Uterus (tissue), 4 donors: ENCODE data around the gene ABL1. TPM values are rescaled to one million over a fixed set of nuclear protein-coding genes. Genes with fewer than 3 reads are reported as not detected.

Source experiments
- DNase-seq, 2 donors: peaks; one replicate each; pipeline ENCODE4 v3.0.0-alpha.2; 2019 to 2020
- H3K27ac ChIP-seq, 2 donors: fragments of 200-600 bp; sonication (generic); 1 replicate in 1 of 2; 2 replicates in 1 of 2; pipeline ENCODE4 v1.5.1; 2016 to 2018
- H3K27me3 ChIP-seq, 2 donors: fragments of 200-600 bp; sonication (generic); one replicate each; pipeline ENCODE4 v1.5.1; 2018 to 2019; ENCODE audit warnings: control low read depth in 1 of 2
- H3K36me3 ChIP-seq, 2 donors: fragments of 200-600 bp; sonication (generic); one replicate each; pipeline ENCODE4 v1.5.1; 2019; ENCODE audit warnings: control low read depth in 1 of 2
- H3K4me1 ChIP-seq, 2 donors: fragments of 200-600 bp; sonication (generic); one replicate each; pipeline ENCODE4 v1.5.1; 2018 to 2019; ENCODE audit warnings: control low read depth in 1 of 2
- H3K4me3 ChIP-seq, 2 donors: fragments of 200-600 bp; sonication (generic); 1 replicate in 1 of 2; 2 replicates in 1 of 2; pipeline ENCODE4 v1.5.1; 2018 to 2019; ENCODE audit warnings: mild to moderate bottlenecking in 1 of 2
- H3K9me3 ChIP-seq, 2 donors: fragments of 200-600 bp; sonication (generic); one replicate each; pipeline ENCODE4 v1.5.1; 2019; ENCODE audit warnings: control low read depth in 1 of 2
- CTCF ChIP-seq, 4 experiments: fragments of 200-600 bp in 2 of 4; fragments of 450-650 bp in 2 of 4; sonication (generic) in 2 of 4; IDR thresholded peaks; one replicate each; pipeline ENCODE4 v1.5.1; 2016 to 2019; ENCODE audit warnings: antibody characterized with exemption in 4 of 4, mild to moderate bottlenecking in 2 of 4, moderate library complexity in 1 of 4
- POLR2A ChIP-seq, 2 donors: fragments of 450-650 bp; IDR thresholded peaks; one replicate each; pipeline ENCODE4 v1.6.1; 2016; ENCODE audit warnings: antibody characterized with exemption in 2 of 2, mild to moderate bottlenecking in 1 of 2, moderate library complexity in 1 of 2
- intact Hi-C: fragments of 100-400 bp; cut with DNase I; formaldehyde crosslinking; loops from one replicate; pipeline ENCODE4 v1.15.1; 2023; ENCODE audit warnings: low total_unique reads
- total RNA-seq, 4 donors: library from RNA; depleted of rRNA in 3 of 4; stranded (reverse); fragments of >200 nt in 3 of 4; gene quantifications; one replicate each; pipeline versions ENCODE4 v1.1.0 to v1.2.4, GENCODE V29; 2014 to 2023
- donor health status: DM: yes; HTN: yes; CAD: no.

The ABL1 gene
- total RNA-seq, 4 donors from 2014 or later, result 22.5 to 117 (median 57.8) TPM

GRCh38 chr9:130835441-130836298 lies 616 bp downstream of the ABL1 start:
- Histone ChIP-seq H3K27me3 (no peaks in the 10 kb centered on the region), H3K9me3 (no peaks in the 10 kb centered on the region), H3K4me3 (peak overlapping the region; percentile 53 to 85), H3K36me3 (no peaks in the 10 kb centered on the region), H3K27ac (peak overlapping the region; percentile 96 to 98), H3K4me1 (peaks cover 5 to 16% of the 10 kb centered on the region in 2 donors)
- no peak for DNase-seq
- intact Hi-C loops, result loop anchor here (10.0 kb wide), 1 partner anchor 51 kb away; no protein-coding TSS in a partner anchor
- TF ChIP-seq POLR2A (IDR thresholded peaks at IDR 0.05), result peak in 1 of 2 donors; percentile 26
- TF ChIP-seq CTCF (IDR thresholded peaks at IDR 0.05), result peak in 1 of 4 experiments; percentile 4

GRCh38 chr9:130837002-130837511 lies 2.0 kb downstream of the ABL1 start:
- intact Hi-C loops, result loop anchor here (10.0 kb wide), 1 partner anchor 52 kb away; no protein-coding TSS in a partner anchor
- no peaks in the 10 kb centered on the region for H3K36me3 ChIP-seq
- peak overlapping the region; percentile 96 to 98 for H3K27ac ChIP-seq
- TF ChIP-seq POLR2A (IDR thresholded peaks at IDR 0.05) (no peak), CTCF (IDR thresholded peaks at IDR 0.05) (no peak)
- DNase-seq, result no peak
- H3K9me3 ChIP-seq, result no peaks in the 10 kb centered on the region
- H3K4me3 ChIP-seq, result peak overlapping the region; percentile 53 to 85
- peaks cover 5 to 25% of the 10 kb centered on the region in 2 donors for H3K4me1 ChIP-seq
- no peaks in the 10 kb centered on the region for H3K27me3 ChIP-seq

DNA sequence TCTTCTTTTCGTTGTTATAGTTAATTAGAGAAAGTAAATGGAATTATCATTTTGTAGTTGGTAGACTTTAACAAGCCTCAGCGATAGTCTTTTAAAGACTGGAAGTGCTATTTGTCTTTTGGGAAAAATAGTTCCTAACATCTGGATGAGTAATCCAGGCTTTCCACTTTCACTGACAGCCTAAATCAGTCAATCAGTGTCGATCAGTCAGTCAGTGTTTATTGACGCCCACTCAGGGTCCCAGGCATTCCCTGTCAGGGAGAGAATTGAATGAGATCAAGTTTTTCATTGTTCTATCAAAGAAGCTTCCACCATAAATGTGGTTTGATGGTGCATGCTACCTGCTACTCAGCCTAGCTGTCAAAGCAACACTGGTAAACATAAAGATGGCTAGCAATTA lies 2.6 kb downstream of the ABL1 start:
- Histone ChIP-seq H3K27me3 (no peaks in the 10 kb centered on the region), H3K27ac (peak overlapping the region; percentile 96 to 98), H3K36me3 (no peaks in the 10 kb centered on the region), H3K9me3 (no peaks in the 10 kb centered on the region), H3K4me1 (peaks cover 5 to 25% of the 10 kb centered on the region in 2 donors), H3K4me3 (peak overlapping the region; percentile 53 to 85)
- DNase-seq, result no peak
- TF ChIP-seq CTCF (IDR thresholded peaks at IDR 0.05) (no peak), POLR2A (IDR thresholded peaks at IDR 0.05) (no peak)
- intact Hi-C loops, result loop anchor here (10.0 kb wide), 1 partner anchor 53 kb away; no protein-coding TSS in a partner anchor

DNA sequence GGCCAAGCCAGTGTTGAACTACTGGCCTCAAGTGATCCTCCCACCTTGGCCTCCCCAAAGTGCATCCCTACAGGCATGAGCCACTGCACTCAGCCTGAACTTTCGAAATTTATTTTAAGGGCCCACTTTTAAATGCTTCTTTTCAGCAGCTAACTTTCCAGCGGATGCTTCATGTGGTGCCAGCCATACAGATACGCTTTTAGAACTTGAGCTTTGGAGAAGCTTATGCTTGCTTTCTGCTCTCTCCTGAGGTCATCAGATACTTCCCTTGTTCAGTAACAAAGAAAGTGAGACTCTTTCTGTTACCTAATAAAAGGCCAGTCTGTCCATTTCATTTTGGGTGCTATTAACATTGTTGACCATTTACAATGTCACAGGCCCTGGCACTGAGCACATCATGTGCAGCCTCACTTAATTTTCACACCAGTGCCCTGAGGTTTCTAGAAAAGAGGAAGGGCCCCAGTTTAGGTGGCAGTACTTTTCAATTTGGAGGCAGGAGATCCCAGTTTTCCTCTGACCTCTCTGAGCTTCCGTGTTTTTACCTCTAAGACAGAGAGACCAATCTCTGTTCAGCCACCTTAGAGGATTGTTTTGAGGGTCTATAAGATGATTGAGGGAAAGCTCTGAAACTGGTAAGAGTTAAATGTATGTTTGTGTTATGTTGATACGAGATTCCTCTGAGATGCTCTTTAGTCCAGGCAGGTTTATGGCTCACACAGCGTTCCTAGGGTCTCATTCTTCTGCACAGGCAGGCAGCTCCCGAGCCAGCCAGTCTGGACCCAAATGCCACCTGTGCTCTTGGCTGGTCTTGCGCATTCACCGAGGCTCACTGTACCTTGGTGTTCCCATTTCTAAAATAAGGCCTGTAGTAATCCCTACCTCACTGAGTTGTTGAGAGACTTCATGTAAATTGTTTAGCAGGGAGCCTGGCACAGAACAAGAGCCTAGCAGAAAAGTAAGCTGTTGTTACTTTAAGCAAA lies 4.4 kb downstream of the ABL1 start:
- TF ChIP-seq POLR2A (IDR thresholded peaks at IDR 0.05), result no peak
- TF ChIP-seq CTCF (IDR thresholded peaks at IDR 0.05), result no peak
- Histone ChIP-seq H3K4me1 (peaks cover 8 to 15% of the 10 kb centered on the region in 2 donors), H3K27ac (peak overlapping the region; percentile 96 to 98), H3K27me3 (no peaks in the 10 kb centered on the region), H3K9me3 (no peaks in the 10 kb centered on the region), H3K4me3 (peak overlapping the region in 1 of 2 donors; percentile 12), H3K36me3 (no peaks in the 10 kb centered on the region)
- DNase-seq, result no peak
- intact Hi-C loops, result loop anchor here (10.0 kb wide), 1 partner anchor 55 kb away; no protein-coding TSS in a partner anchor
